HUDEP-2 (cell line): ENCODE data around the gene CASP10.
"Not testable (repeated sequence)": the region's sequence is repeated elsewhere in the genome, so short reads cannot be mapped to it uniquely, and the experiment has no call there.

Experiments used
- DNase-seq, 76 experiments: peaks; one replicate each; lab custom pipeline; 2025; ENCODE audit not compliant: unreplicated experiment in 76 of 76; lab: John Stamatoyannopoulos, UW

CASP10 gene

DNA sequence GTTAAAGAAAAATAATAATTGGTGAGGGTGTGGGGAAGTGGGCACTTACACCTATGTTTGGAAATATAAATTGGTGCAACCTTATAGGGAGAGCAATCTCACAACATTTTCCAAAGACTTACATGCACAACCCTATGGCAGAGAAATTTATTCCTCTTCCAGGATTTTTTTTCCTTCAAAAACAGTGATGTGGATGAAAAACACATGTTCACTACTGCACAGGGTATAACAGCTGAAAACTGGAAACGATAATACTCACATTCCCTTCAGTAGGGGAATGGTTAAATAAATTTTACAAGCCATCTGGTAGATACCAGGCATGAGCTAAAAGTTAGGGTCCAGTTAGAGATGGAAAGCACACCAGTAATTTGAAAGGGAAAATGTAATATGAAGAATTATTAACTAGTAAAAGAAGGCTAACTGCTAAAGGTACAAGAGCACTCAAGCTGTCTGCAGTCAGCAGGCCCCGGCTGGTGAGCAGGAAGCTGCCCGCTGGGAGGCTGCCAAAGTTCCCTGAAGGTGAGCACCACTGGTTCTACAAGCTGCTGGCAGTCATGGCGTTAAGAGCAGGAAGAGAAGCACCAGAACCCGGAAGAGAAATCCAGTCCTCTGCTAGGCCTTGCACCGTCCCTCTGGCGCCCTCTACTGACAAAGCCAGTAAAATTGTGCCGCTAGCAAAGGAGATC, 49.0 kb downstream of the CASP10 start:
- peak in 75 of 76 experiments; percentile 20 to 96 (median 89) for DNase-seq

- no peak for DNase-seq
These were observed 49.5 kb downstream of the CASP10 start for GRCh38 chr2:201232467-201232815.

DNA sequence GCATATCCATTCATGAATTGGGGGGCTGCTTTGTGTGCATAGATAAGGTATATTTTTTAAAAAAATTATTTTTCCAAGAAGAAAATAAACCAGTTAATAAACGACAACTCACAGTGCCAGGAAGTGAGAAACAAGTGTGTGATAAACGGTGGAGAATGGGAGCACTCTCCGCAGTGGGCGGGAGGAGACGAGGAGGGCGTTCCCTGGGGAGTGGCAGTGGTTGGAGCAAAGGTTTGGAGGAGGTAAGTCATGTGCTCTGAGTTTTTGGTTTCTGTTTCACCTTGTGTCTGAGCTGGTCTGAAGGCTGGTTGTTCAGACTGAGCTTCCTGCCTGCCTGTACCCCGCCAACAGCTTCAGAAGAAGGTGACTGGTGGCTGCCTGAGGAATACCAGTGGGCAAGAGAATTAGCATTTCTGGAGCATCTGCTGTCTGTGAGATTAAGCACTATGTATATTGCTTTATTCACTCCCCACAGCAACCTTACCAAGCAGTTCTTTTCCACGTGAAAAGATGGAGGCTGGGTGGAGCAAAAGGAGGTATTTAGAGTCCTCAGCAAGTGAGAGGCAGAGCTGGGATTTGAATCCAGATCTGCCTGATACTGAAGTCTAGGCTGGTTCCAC, 50.4 kb downstream of the CASP10 start:
- peak in 75 of 76 experiments; percentile 5 to 90 (median 77) for DNase-seq

GRCh38 chr2:201233812-201234662, 51.1 kb downstream of the CASP10 start:
- DNase-seq, result peak in 8 of 76 experiments; percentile 5 to 48 (median 18)

DNA sequence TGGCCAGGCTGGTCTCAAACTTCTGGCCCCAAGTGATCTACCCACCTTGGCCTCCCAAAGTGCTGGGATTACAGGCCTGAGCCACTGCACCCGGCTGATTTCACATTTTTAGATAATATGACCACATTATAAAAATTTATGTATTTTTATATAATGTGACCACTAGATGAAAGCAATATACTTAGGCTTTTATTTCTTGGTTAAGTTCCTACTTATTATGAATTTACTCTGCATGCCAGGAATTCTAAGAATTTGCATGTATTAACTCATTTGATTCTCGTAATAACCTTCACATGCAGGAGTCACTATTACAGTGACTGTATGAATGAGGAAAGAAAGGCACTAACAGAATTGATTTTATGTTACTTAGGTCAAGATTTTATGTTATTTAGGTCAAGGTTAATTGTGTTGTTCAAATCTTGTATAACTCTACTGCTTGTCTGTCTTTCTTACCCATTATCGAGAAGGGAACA, 51.8 kb downstream of the CASP10 start:
- DNase-seq, result no peak

GRCh38 chr2:201235860-201236811, 53.2 kb downstream of the CASP10 start:
- peak in 55 of 76 experiments; percentile 6 to 83 (median 60) for DNase-seq

DNA sequence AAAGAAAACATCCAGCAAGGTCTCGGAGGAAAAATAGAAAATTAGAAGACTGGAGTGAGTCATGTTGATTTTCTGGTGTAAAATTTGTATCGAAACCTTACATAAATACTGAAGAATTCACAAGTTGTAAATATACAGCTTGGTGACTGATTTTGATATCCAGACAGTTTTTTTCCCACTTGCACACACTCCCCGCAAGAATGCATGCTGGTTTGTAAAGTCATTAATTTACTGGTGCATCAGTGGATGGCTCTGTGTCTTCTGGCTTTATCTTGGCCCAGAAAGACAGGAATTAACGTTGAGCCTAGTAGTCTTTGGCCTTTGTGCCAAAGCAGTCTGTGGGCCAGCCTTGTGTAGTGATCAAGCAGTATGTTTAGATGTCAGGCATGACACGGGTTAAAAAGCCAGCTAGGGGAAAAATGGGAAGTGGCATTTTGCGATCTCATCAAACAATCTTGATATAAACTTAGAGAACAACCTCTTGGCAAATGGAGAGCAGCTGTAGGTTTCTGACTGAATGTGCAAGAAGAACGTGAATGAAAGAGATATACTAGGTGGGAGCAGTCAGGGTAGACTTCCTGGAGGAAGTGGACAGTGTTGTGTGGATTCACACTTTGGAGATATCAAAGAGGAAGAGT, 54.7 kb downstream of the CASP10 start:
- peak in 11 of 76 experiments; percentile 6 to 52 (median 31) for DNase-seq

DNA sequence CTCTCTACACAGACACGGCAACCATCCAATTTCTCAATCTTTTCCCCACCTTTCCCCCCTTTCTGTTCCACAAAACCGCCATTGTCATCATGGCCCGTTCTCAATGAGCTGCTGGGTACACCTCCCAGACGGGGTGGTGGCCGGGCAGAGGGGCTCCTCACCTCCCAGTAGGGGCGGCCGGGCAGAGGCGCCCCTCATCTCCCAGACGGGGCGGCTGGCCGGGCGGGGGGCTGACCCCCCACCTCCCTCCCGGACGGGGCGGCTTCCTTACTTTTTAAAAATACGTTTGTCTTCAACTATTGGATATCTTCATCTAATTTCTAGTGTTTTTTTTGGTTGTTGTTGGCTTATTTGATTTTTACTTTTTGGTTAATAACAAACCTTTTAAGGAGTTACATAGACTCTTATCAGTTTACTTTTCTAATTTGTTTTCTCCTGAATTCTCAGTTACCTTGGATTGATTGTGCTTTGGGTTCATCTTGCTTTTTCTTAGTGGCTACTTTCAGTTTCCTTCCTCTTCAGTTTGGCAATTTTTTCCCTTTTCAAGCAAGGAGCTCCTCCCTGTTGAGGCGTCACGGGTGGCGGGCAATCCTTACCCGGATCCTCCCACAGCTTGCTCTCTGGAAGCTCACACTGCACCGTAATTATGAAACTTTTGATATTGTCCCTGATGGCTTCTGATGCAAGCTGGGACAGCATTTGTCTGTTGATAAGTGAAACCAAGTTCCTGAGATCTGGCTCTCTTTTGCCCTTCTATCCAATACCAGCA, 56.4 kb downstream of the CASP10 start:
- not testable (repeated sequence) for DNase-seq

DNA sequence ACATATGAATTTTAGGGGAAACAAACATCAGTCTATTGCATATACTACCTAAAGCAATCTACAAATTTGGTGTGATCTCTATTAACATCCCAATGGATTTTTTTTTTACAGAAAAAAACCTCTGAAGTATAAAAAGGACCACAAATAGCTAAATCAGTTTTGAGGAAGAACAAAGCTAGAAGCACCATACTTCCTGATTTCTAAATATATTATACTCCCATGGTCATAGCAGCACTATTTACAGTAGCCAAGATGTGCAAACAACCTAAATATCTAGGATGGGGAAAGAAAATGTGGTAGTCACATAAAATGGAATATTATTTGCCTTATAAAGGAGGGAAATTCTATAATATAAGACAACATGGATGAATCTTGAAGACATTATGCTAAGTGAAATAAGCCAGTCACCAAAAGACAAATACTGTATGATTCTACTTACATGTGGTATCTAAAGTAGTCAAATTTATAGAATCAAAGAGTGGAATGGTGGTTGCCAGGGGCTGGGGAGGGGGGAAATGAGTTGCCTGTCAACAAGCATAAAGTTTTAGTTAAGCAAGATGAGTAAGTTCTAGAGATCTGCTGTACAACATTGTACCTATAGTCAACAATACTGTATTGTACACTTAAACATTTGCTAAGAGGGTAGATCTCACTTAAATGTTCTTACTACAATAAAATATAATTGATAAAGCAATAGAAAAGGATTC, 59.8 kb downstream of the CASP10 start:
- DNase-seq, result no peak

DNA sequence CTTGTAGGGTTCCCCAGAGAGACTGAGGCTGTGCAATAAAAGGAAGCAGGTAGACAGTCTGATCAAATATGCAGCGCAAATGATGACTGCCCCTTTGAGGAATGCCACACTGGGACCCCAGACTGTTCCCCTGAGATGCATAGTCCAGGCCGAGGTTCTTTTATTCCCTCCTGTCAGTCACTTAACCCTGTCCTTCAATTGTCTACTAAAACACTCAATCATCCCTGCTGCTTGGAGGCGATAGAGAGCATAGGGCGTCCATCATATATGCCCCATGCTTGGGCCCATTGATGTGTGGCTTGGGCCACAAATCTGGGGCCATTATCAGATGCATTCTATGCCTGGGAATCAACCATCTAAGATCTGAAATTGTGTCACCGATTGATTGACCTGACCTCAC, 61.9 kb downstream of the CASP10 start:
- no peak for DNase-seq

- no peak for DNase-seq
These were observed 63.3 kb downstream of the CASP10 start for GRCh38 chr2:201246280-201246679.

GRCh38 chr2:201248288-201248844, 65.4 kb downstream of the CASP10 start:
- DNase-seq, result peak in 12 of 76 experiments; percentile 8 to 55 (median 26)

- DNase-seq, result peak in 1 of 76 experiments; percentile 16
These were observed 66.9 kb downstream of the CASP10 start for GRCh38 chr2:201249889-201250288.

- DNase-seq, result no peak
These were observed 67.8 kb downstream of the CASP10 start for GRCh38 chr2:201250741-201251140.

DNA sequence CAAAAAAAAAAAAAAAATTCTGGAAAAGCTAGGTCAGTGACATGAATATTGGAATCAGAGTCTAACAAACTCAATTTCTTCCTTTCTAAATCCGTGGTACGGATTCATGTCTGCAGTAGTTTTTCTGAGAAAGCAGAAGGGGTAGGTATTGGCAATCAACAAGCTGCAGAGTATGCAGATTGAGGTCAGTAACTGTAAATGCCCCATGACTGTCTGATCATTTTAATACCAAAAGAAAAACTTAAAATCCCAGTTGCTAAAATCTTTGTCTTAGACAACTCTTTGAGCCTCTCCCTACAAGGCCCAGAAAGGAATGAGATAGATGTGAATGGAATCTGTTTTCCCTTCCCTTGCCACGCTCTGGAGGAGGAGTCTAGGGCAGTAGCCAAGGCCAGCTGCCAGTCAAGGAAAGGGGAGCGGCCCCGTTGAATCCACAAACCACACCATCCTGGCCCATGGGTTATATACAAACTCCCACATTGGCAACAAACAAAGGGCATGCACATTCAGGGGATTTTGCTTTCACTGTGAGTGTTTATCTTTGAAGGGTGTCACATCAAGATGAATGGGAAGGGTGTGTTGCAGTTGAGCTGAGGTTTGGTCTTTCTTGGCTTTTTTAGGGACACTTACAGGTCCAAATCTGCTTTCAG, 71.3 kb downstream of the CASP10 start:
- DNase-seq, result peak in 47 of 76 experiments; percentile 2 to 66 (median 28)

DNA sequence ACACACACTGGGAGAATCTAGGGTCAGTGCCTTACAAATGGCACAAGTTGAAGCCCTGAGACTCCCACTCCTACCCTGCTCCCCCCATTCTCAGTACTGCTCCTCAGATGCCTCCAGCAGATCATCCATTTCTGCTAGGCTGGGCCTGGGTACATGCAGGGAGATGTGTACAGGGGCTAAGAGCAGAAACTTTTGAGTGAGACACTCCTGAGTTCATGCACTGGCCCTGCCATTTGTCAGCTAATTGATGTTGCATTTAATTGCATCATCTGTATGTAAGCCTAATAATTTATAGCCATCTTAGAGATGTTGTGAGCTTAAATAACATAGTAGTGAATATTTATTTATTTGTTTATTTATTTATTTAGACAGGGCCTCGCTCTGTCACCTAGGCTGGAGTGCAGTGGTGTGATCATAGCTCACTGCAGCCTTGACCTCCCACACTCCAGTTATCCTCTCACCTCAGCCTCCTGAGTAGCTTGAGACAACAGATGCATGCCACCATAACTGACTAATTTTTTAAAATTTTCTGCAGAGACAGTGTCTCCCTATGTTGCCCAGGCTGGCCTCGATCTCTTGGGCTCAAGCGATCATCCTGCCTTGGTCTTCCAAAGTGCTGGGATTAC, 72.6 kb downstream of the CASP10 start:
- no peak for DNase-seq

DNA sequence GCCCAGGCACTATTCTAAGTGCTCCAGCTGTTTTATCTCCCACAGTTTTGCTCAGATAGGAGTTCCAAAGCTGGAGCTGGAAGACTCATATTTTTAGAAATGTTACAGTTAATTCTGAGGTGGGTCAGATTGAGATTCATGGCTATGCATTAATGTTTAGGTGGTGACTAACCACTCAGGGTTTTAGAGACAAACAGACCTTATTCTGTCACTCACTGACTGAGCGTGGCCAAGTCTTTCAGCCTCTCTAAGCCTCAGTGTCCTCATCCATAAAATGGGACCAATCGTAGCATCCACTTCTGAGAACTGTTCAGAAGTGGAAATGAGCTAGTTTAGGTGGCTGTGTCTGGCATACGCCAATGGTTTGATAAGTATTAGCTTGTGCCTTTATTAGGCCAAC, 73.1 kb downstream of the CASP10 start:
- DNase-seq, result no peak
